ENCODE measurements around the gene AGPAT4. TPM values are rescaled to one million over a fixed set of nuclear protein-coding genes. Genes with fewer than 3 reads are reported as not detected.

Gene AGPAT4
- polyA plus RNA-seq, 3 donors = 6.4 to 15.8 (median 6.9) TPM

DNA sequence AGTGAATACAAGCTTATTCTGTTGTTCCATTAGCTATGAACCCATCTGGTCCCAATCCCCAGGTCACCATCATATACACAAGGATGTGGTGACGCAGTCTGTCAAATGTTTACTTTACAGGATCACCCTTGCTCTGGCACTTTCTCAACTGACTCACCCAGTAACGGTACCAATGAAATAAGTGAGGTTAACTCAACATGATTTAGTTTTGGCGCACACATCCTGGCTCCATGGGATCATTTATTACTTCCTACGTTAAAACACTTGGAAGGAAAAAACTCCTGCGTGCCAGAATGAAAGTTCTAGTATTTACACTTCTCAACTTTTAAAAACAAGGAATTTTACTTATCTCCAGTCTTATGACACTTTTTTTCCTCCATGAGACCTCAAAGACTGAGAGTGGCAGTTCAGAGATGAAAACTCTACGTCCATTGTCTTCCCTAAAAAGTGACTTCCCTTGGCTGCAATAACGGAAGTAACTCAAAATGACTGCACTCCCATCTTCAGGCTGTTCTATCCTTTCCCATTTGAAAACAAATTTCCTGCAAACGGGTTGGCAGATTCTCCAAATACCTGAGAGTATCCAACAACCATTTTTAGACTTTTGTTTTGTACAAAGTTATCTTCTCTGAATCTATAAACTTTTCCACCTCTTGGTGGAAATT lies 15.9 kb downstream of the AGPAT4 start:
- peaks cover 17 to 26% of the 10 kb centered on the region in 2 donors for H3K36me3 Mint-ChIP-seq
- no peak for DNase-seq
- 85% methylated on average over 6 of the region's 8 CpGs for WGBS (ENCODE audit: insufficient coverage)
- Histone ChIP-seq H3K79me2 (ENCODE audit: insufficient read depth, low read length) (no peaks in the 10 kb centered on the region), H3K9ac (ENCODE audit: insufficient read depth, low read length, poor library complexity, severe bottlenecking) (no peak overlapping the region), H3K27me3 (ENCODE audit: control insufficient read depth in 2 of 2, insufficient read depth in 2 of 2, low read length in 2 of 2) (no peaks in the 10 kb centered on the region), H2AFZ (ENCODE audit: insufficient read depth, low read depth, low read length, poor library complexity, severe bottlenecking) (no peak overlapping the region), H3K4me2 (replicated peaks; ENCODE audit: extremely low read depth, low read length, poor library complexity, severe bottlenecking) (no peak overlapping the region), H4K20me1 (ENCODE audit: insufficient read depth, low read length) (peaks cover 10% of the 10 kb centered on the region), H3K27ac (ENCODE audit: low read depth in 1 of 2, low read length in 2 of 2) (no peak overlapping the region), H3K9me3 (replicated peaks in 1 of 2; ENCODE audit: control insufficient read depth in 1 of 2, insufficient read depth in 1 of 2, low read length in 2 of 2) (no peaks in the 10 kb centered on the region), H3K4me1 (ENCODE audit: control insufficient read depth in 1 of 2, insufficient read depth in 2 of 2, low read length in 2 of 2) (no peaks in the 10 kb centered on the region), H3K4me3 (replicated peaks in 1 of 3; ENCODE audit: low read depth in 2 of 3, low read length in 3 of 3) (no peak overlapping the region), H3K36me3 (replicated peaks in 1 of 2; ENCODE audit: control insufficient read depth in 1 of 2, insufficient read depth in 2 of 2, low read length in 2 of 2) (no peaks in the 10 kb centered on the region)
- no peak overlapping the region for H3K27ac Mint-ChIP-seq
- no peak overlapping the region for H3K4me3 Mint-ChIP-seq
- TF ChIP-seq, protein P1, sequence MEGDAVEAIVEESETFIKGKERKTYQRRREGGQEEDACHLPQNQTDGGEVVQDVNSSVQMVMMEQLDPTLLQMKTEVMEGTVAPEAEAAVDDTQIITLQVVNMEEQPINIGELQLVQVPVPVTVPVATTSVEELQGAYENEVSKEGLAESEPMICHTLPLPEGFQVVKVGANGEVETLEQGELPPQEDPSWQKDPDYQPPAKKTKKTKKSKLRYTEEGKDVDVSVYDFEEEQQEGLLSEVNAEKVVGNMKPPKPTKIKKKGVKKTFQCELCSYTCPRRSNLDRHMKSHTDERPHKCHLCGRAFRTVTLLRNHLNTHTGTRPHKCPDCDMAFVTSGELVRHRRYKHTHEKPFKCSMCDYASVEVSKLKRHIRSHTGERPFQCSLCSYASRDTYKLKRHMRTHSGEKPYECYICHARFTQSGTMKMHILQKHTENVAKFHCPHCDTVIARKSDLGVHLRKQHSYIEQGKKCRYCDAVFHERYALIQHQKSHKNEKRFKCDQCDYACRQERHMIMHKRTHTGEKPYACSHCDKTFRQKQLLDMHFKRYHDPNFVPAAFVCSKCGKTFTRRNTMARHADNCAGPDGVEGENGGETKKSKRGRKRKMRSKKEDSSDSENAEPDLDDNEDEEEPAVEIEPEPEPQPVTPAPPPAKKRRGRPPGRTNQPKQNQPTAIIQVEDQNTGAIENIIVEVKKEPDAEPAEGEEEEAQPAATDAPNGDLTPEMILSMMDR (IDR thresholded peaks at IDR 0.05) = no peak
- peaks cover 0 to 3% (median 2%) of the 10 kb centered on the region in 3 donors for H3K27me3 Mint-ChIP-seq (ENCODE audit: low read depth in 3 of 3)
- intact Hi-C loops (cut with micrococcal nuclease) = no loop called here
- H3K4me1 Mint-ChIP-seq = no peaks in the 10 kb centered on the region
- H3K9me3 Mint-ChIP-seq = peaks cover 0 to 3% (median 0%) of the 10 kb centered on the region in 7 donors

DNA sequence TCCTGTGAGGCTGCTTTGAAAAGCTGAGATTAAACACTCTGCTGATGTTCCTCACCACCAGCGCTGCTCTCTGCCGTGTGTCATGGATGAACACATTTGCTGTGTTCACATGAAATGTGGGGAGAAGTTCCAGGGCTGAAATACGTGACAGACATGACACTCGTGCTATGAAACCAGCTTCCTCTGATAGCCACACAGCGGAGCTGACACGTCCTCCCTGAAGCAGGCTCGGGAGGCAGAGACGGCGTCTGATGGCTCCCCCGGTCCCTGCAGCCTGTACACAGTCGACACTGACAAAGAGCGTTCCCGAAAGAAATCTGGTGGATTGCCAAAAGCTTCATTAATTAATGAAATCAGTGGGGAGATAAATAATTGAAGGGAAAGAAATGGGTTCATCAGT lies 17.5 kb downstream of the AGPAT4 start:
- H3K4me1 ChIP-seq (ENCODE audit: control insufficient read depth in 1 of 2, insufficient read depth in 2 of 2, low read length in 2 of 2) = no peaks in the 10 kb centered on the region
- Mint-ChIP-seq H3K4me1 (no peaks in the 10 kb centered on the region), H3K27ac (peak overlapping the region in 1 of 7 donors; percentile 54), H3K36me3 (peaks cover 17 to 24% of the 10 kb centered on the region in 2 donors), H3K9me3 (peaks cover 0 to 3% (median 0%) of the 10 kb centered on the region in 7 donors), H3K27me3 (ENCODE audit: low read depth in 3 of 3) (peaks cover 0 to 3% (median 2%) of the 10 kb centered on the region in 3 donors), H3K4me3 (no peak overlapping the region)
- H3K4me3 ChIP-seq (replicated peaks in 1 of 3; ENCODE audit: low read depth in 2 of 3, low read length in 3 of 3) = no peak overlapping the region
- WGBS (ENCODE audit: insufficient coverage) = 95% methylated on average over 13 of the region's 13 CpGs
- H3K36me3 ChIP-seq (replicated peaks in 1 of 2; ENCODE audit: control insufficient read depth in 1 of 2, insufficient read depth in 2 of 2, low read length in 2 of 2) = no peaks in the 10 kb centered on the region
- H4K20me1 ChIP-seq (ENCODE audit: insufficient read depth, low read length) = peaks cover 14% of the 10 kb centered on the region
- no peak overlapping the region for H3K9ac ChIP-seq (ENCODE audit: insufficient read depth, low read length, poor library complexity, severe bottlenecking)
- H3K4me2 ChIP-seq (replicated peaks; ENCODE audit: extremely low read depth, low read length, poor library complexity, severe bottlenecking) = no peak overlapping the region
- no peaks in the 10 kb centered on the region for H3K9me3 ChIP-seq (replicated peaks in 1 of 2; ENCODE audit: control insufficient read depth in 1 of 2, insufficient read depth in 1 of 2, low read length in 2 of 2)
- no peak for DNase-seq
- TF ChIP-seq, protein P1 (IDR thresholded peaks at IDR 0.05) = no peak
- no peak overlapping the region for H3K27ac ChIP-seq (ENCODE audit: low read depth in 1 of 2, low read length in 2 of 2)
- H2AFZ ChIP-seq (ENCODE audit: insufficient read depth, low read depth, low read length, poor library complexity, severe bottlenecking) = no peak overlapping the region
- H3K27me3 ChIP-seq (ENCODE audit: control insufficient read depth in 2 of 2, insufficient read depth in 2 of 2, low read length in 2 of 2) = no peaks in the 10 kb centered on the region
- H3K79me2 ChIP-seq (ENCODE audit: insufficient read depth, low read length) = no peaks in the 10 kb centered on the region
- intact Hi-C loops (cut with micrococcal nuclease) = no loop called here
